Measurements from ENCODE around the gene IL1RN.

Gene IL1RN

DNA sequence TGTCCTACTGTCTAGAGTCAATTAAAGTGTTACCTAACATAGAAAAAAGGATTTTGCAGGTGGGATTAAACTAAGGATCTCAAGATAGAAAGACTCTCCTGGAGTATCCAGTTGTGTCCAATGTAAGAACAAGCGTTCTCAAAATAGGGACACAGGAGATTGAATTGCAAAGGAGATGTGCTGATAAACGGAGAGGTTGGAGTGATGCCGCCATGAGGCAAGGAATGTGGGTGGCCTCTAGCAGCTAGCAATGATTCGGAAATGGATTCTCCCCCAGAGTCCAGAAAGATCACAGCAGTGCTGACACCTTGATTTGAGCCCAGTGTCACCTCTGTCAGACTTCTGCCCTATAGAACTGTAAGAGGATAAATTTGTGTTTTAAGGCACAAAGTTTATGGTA is 24.1 kb upstream of the IL1RN start:
- DNase-seq (ENCODE audit: low read depth in 2 of 2): no peak

DNA sequence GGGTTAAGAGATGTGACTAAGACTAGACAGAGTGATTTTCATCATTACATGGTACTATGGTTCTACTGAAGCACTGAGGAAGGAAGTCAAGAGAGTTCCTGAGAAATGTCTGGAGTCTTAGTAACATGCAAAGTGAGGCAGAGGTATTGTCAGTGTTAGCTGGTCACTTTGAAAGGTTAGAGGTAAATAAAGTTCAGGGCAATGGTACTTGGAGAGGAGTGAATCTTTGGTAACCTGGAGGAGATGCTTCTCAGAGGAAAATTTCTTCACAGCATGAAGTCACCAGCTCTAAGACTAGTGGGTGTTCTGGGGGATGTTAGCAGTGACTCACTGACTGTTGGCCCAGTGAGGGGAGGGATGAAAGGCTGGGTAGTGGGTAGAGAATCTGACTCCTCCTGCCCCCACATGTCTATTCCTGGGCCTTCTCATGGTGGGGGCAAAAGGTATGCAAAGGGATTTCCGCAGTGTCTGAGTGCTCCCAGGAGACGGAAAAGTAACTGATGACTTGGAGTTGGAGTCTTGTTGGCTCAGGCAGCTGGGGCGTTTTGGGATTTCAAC is 23.3 kb upstream of the IL1RN start:
- DNase-seq (ENCODE audit: low read depth in 2 of 2): peak in 1 of 2 donors; percentile 19

DNA sequence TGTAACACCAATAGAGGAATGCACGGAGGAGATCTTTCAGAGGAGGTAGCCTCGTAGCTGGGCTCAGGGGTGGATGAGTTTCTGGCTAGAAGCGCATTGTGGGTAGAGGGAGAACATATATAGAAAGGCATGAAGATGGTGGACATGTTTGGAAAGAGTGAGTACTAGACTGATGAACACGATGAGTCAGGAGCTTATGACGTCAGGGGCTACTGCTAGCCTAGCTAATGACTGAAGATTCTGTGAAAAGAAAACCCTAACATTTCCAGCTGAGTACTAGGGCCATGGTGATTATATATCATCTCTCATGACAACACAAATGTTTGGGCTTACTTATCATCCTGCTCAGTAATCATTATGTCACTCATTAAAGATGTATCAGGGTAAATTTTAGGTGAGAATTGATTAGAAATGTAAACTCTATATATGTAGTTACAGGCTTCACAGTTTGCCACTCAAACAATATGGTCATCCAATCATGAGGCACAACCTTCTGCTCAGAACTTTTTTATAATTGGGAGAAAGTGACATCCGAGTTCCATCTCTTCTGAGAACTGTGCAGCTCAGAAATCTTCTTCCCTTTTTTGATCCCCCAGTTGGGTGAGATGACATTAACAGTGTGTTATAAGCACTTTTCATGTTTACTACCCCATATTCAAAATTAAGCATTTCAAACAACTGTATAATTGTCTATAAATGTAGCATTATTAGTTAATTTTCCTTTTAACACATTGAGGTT is 22.2 kb upstream of the IL1RN start:
- peak; percentile 33 to 38 for DNase-seq (ENCODE audit: low read depth in 2 of 2)

DNA sequence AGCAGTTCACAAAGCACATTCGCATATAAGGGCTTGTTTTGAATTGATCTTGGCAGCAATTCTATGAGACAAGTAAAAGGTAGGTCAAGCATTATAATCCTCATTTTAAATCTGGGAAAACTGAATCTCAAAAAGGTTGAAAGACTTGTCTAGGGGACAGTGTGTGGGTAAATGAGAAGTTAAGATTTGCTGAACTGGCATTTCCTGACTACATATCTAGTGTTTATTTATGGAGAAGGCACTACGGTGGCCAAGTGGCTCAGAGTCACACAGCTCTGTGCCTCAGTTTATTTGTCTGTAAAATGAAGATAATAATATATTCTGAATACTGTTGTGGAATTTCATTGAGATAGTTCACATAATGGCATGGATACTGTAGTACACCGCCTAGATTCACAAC is 16.3 kb upstream of the IL1RN start:
- DNase-seq (ENCODE audit: low read depth in 2 of 2): no peak

DNA sequence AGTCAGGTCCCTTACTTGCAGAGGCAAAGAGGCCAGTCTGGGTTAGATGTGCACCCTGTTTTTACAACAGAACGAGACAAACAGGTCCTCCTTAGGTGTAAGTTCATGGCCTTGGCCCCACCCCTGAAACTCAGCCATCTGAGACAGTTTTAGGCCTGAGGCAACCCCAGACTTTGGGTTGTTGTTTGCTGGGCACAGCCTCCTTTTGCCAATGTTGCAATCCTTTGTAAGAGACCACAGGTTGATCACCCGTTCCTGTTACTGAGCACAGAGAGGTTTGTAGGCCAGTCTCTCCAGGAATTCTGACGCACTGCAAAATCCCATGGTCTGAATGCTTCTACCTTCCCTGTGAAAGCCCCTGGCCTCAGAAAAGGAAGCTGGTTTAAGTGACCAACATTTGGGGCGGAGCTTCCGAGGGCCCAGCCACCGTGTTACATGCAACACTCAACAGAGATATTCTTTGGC is 15.5 kb upstream of the IL1RN start:
- DNase-seq (ENCODE audit: low read depth in 2 of 2): no peak

DNA sequence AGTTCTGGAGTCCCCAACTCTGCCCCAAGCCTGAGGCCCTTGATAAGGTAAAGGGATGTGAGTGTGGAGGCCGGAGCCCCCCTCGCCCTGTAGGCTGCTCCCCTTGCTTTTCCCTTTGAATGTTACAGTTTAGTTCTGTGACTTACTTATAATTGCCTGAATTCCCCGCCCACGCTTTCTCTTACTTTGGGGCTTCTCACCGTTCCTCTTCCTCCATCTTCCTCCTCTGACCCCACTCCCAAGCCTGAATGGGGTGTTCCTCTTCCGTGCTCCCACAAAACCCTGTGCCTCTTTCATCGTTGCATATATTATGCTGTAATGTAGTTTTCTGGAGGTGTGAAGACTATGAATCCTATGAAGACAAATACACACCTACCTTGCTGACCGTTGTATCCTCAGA is 15.0 kb upstream of the IL1RN start:
- no peak for DNase-seq (ENCODE audit: low read depth in 2 of 2)

DNA sequence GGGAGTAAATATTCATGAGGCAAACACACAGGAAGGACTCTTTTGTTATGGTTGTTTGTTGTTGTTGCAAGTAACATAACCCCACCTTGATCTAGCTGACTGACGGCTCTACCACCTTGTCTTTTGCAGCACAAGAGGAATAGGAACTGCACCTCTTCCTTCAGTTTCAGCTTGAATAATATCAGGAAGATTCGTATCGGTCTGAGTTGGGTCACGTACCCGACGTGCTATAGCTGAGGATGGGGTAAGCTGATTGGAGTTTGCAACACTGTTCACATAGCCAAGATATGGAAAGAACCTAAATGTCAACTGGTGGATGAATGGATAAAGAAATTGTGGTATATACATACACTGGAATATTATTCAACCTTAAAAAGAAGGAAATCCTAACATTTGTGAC is 14.5 kb upstream of the IL1RN start:
- no peak for DNase-seq (ENCODE audit: low read depth in 2 of 2)

DNA sequence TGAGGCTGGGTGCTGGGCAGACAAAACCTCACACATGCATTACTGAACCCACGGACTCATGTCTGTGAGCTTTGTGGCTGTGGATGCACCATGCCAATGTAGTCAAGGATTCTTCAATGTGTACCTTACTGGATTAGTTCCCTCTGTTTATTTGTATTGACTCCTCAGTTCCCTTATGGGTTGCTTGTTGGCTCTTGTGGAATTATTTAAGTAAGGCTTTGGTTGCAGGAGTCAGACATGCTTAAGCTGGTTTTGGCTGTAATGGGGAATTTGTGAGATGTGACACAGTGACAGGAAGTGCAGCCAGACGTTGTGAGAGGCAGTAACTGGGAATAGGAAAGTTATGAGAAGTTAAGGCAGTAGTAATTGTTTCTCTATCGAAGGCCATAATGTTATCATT is 13.6 kb upstream of the IL1RN start:
- DNase-seq (ENCODE audit: low read depth in 2 of 2): no peak

DNA sequence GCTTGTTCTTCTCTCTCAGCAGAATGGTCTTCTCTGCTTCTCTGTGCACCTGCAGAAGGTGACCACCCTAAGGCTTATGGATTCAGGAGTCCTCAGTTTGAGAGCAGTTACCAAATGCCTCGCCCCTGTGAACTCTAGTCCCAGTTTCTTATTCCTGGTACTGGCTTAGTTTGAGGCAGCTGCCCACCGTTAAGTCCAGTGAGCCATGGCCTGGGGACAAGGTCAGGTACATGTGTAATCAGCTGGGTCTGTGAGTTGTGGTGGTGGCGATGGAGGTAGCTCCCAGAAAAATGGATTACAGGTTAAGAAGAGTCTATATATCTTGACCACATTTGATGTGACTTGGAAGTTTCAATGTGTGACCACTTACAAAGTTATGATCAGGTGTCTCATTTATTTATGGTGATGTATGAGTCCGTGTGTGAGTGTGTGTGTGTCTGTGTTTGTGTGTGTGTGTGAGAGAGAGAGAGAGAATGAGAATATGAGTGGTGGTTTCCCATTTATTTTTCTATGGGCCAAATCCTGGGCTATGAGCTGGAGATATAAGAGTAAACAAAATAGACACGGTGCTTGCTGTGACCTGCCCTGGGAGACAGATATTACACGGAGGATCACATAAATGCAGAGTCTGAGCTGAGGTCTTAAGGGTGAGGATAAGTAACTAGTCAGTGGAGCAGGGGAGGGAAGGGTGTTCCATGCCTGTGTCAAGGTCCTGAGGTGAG is 13.0 kb upstream of the IL1RN start:
- DNase-seq (ENCODE audit: low read depth in 2 of 2): no peak

DNA sequence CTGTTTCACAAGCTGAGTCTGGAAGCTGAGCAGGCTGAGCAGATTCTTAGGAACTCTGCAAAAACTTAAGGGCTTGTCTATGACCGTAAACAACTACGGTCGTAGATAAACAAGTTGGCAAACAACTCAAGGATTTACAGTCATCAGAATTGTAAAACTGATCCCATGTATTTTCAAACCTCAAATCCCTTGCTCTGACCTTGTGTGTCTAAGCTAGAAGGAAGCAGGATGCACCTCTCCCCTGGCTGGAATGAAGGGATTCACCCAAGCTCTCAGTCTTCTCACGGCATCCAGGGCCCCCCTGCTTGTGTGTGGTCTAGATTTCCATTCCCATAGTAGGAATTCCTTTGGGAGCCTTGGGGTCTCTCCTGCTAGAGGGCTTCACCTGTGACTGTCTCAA is 12.4 kb upstream of the IL1RN start:
- DNase-seq (ENCODE audit: low read depth in 2 of 2): no peak

DNA sequence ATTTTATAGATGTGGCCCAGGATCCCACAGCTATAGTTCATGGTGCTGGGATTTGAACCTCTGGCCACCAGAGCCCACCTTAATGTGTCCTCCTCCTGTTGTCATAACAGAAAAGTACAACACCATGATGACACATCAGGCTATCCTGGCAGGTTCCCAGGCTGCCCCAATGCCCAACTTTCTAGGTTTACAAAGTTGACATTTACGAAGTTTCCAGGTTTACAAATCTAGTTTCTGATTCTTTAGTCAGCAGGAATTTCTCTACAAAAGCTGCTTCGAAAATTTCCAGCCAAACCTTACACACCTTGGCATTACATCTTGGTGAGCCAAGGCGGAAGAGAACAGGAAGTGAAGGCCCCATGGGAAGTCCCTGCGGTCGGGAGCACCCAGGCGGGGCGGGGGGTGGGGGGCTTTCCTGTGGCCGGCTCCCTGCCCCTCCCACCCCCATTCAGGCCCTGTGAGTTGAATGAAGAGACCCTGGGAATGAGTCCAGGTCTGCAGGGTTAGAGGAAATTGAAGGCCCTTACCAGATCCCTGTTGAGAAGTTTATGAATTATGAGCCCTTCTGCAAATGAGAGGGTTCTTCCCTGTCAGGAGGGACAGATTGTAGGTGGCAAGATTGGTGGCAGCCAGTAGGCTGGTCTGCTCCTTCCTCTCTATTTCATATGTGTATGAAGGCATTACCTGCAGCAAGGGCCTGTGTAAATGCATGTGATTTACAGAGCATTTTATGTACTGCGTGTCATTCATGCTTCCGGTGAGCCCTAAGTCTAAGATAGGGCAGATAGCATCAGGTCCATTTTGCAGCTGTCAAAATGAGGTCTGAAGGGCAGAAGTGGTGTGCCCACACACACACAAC is 11.1 kb upstream of the IL1RN start:
- DNase-seq (ENCODE audit: low read depth in 2 of 2): no peak

DNA sequence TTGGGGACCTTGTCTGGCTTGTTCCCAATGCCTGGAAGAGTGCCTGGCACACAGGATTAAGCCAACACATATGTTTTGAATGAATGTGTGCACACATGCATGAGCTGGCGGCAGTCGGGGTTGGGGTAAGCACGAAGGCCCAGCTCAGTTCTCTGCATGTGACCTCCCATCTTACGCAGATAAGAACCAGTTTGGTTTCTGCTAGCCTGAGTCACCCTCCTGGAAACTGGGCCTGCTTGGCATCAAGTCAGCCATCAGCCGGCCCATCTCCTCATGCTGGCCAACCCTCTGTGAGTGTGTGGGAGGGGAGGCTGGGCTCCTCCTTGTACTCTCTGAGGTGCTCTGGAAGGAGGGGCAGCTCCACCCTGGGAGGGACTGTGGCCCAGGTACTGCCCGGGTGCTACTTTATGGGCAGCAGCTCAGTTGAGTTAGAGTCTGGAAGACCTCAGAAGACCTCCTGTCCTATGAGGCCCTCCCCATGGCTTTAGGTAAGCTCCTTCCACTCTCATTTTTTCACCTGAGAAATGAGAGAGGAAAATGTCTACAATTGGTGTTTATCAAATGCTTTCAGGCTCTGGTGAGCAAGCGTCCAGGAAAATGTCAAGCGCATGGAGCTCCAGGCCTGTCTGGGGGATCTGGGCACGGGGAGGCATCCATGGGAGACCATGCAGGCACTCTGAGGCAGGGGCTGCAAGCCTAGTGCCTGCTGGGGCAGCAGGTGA is 9.7 kb upstream of the IL1RN start:
- no peak for DNase-seq (ENCODE audit: low read depth in 2 of 2)

DNA sequence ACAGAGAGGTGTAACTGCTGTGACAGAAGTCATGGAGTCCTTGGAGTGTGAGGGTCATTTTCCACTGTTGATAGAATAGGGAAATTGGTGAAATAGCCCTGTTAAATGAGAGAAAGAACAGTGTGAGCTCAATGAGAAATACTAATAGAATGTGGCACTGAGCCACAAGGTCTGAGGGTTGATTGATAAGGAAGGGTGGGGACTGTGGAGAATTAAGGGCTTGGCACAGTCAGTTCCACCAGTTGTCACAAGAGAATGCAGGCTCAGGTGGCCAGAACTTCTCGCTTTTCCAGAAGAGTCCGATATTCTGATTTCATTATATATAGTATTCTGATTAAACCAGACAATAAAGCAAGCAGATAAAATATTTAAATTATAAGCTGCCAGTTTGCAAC is 9.1 kb upstream of the IL1RN start:
- no peak for DNase-seq (ENCODE audit: low read depth in 2 of 2)

DNA sequence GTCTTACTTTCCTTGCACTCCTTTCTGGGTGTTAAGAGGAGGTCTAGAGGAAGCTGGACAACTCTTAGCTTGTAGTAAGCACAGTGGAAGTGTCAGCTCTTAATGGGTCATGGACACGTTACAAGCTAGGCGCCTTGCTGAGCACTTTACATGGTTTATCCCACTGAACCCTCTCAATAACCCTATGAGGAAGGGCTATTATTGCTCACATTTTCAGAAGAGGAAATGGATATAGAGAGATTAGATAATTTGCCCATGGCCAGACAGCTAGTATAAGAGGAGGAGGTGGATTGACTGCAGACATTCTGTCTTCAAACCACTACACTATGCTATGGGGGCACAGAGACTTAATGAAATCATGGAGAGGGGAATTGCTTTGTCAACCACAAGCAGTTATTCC is 8.3 kb upstream of the IL1RN start:
- DNase-seq (ENCODE audit: low read depth in 2 of 2): no peak

DNA sequence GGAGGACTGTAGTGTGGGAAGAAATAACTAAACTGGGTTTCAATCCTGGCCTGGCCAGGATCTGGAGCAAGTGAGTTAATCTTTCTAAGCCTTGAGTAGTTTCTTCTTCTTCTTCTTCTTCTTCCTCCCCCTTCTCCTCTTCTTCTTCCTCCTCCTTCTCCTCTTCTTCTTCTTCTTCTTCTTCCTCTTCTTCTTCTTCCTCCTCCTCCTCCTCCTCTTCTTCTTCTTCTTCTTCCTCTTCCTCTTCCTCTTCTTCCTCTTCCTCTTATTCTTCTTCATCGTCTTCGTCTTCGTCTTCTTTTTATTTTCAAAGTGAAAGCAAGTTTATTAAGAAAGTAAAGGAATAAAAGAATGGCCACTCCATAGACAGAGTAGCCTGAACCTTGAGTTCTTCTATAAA is 6.5 kb upstream of the IL1RN start:
- no peak for DNase-seq (ENCODE audit: low read depth in 2 of 2)

DNA sequence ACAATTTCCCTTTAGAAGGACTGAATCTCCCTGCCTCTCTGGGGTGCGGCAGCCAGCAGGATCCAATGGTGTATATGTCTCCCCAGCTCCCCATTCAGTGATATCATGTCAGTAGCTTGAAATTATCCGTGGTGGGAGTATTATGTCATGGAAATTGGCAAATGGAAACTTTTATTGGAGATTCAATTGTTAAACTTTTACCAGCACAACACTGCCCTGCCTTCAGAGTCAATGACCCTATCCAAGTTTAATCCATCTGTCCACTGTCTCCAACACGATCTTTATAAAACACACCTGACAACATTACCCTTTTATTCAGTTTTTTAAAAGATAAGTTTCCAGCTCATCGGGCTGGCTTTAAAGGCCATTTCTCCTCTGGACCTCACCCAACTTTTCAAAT is 5.0 kb upstream of the IL1RN start:
- no peak for DNase-seq (ENCODE audit: low read depth in 2 of 2)

DNA sequence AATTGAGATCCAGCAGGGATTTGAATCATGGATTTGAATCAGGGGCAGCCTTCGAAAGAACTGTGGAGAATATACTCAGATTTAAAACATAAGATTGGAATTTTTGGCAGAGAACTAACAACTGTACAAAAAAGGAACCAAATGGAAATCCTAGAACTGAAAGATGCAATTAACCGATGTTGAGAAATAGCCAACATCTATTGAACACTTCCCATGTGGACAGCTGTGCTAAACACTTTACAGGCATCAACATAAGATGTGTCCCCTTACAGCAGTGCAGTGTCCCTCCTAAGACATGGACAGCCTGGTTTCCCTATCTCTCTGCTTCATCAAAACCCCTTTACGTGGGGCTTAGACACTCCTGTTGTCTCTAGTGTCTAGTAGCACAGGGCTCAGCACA is 3.7 kb upstream of the IL1RN start:
- DNase-seq (ENCODE audit: low read depth in 2 of 2): no peak

DNA sequence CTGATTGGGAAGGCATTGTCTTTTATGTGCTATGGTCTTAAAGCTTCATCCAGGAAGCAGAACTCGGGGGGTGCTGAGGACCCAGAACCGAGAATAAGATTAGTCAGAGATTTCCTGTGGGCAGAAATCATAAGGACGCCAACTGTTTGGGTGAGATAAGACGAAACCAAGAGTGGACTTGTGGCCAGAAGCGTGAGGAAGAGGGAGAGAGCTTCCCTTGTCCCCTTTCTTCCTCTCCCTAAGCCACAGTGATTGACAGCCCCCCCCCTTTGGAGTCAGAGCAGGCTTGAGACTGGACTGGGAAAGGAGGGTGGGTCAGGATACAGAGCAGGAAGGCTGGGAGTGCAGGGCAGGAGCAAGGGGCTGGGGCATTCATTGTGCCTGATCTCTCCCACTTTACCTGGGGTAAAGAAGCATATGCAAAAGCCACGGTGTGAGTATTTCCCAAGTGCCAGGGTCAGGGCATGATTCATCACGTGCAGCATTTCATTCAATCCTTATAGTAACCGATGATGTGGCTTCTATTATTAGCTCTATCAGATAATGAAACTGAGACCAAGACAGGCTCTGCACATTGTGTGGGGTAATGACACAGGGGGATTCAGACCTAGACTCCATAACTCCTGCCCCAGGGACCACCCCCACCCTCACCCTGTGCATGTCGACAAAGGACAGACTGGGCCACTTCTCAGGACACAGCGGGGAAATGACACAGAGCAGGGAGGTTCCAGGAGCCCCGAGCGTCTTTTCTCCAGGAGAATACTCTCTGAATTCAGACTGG is 3.0 kb upstream of the IL1RN start:
- DNase-seq (ENCODE audit: low read depth in 2 of 2): no peak

DNA sequence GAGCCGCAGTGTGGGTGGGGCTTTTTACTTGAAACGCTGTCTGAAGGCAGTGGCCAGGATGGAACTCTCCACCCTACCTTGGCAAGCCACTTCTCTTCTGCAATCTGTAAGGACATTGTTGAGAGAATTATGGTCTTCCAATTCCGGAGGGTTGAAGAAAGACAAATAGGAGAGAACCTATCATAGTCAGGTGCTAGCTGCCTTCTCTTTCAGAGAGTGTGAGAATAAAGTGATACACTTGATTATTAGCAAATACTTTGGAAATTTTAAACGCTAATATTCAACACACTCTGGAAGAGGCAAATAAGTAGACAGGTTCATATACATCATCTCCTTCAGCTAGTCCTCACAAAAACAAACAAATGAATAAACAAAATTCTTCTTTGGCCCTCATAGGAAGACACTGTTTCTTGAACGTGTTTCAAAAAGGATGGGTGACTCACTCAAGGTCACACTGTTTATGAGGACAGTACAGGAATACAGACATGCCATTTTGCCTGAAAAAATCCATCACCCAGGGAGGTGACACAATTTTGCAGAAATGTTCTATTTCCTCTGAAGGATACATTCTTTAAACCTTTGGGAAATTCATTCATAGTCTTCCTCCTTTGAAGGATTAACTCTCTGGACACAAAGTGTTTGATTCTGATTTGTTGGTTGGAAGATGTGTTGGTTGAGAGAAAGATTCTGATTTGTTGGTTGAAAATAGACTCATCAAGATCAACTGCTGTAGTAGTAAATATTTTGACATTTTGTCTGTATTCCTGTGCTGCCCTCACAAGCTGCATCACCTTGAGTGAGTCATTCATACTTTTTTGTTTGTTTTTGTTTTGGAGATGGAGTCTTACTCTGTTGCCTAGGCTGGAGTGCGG is 2.2 kb upstream of the IL1RN start:
- DNase-seq (ENCODE audit: low read depth in 2 of 2): no peak

All from activated CD4-positive, alpha-beta T cell treated with anti-CD3 and anti-CD28 coated beads for 24 hours (primary cell).